GM12878 (cell line): Measurements from ENCODE around the gene GPC5. TPM values are rescaled to one million over a fixed set of nuclear protein-coding genes. Genes with fewer than 3 reads are reported as not detected.

Source experiments
- ATAC-seq: fragments of 200-7000 bp; cut with Tn5 transposase; 3 replicates; pipeline ENCODE4 v1.9.1; 2020; ENCODE audit warnings: mild to moderate bottlenecking, moderate library complexity
- BruUV-seq: library from RNA; stranded (reverse); fragments of 400-500 nt; replicated peaks from 2 replicates; lab custom pipeline; 2021; lab: Mats Ljungman, UMichigan
- CTCF ChIA-PET: fragments of 300-600 bp; sonication (Branson Sonifier 250); formaldehyde crosslinking; extraction: SDS; loops from one replicate; lab custom pipeline; 2021; ENCODE audit warnings: inconsistent platforms; lab: Yijun Ruan, JAX
- POLR2A ChIA-PET: fragments of 350-600 bp; formaldehyde crosslinking; extraction: SDS; loops from one replicate; lab custom pipeline; 2021; ENCODE audit warnings: inconsistent platforms; lab: Charles Lee
- RAD21 ChIA-PET: fragments of 300-600 bp; sonication (Branson Sonifier 250); formaldehyde crosslinking; loops from one replicate; lab custom pipeline; 2023; ENCODE audit warnings: antibody characterized with exemption; ENCODE audit not compliant: unreplicated experiment; lab: Charles Lee
- SMC1A ChIA-PET: fragments of 300-600 bp; sonication (Branson Sonifier 250); formaldehyde crosslinking; loops from one replicate; lab custom pipeline; 2023; ENCODE audit not compliant: unreplicated experiment, uncharacterized antibody; lab: Charles Lee
- DNase-seq: peaks from one replicate; pipeline ENCODE4 v3.0.0-alpha.2; 2011; ENCODE audit warnings: low read depth, low spot score
- FAIRE-seq: peaks from 3 replicates; lab custom pipeline; 2011; peaks lifted over from hg19 to GRCh38; lab: Jason Lieb, UNC
- H2AFZ ChIP-seq: 2 replicates; pipeline ENCODE4 v1.6.0; 2011; ENCODE audit warnings: low read depth, low read length, control low read depth; ENCODE audit not compliant: control insufficient read depth
- H3K27ac ChIP-seq: 2 replicates; pipeline ENCODE4 v1.5.1; 2011; ENCODE audit warnings: control low read depth; ENCODE audit not compliant: control insufficient read depth, insufficient read depth
- H3K27me3 ChIP-seq, 2 experiments: replicated peaks in 1 of 2; 2 replicates each; pipeline versions ENCODE4 v1.6.0 to v1.6.1; 2011; ENCODE audit warnings: low read length in 1 of 2; ENCODE audit not compliant: control insufficient read depth in 2 of 2, insufficient read depth in 2 of 2
- H3K36me3 ChIP-seq, 2 experiments: 2 replicates each; pipeline ENCODE4 v1.5.1; 2011; ENCODE audit warnings: low read length in 1 of 2; ENCODE audit not compliant: control insufficient read depth in 2 of 2, insufficient read depth in 2 of 2
- H3K4me1 ChIP-seq: 2 replicates; pipeline ENCODE4 v1.6.1; 2011; ENCODE audit warnings: mild to moderate bottlenecking, low read length, moderate library complexity, mixed read lengths; ENCODE audit not compliant: control insufficient read depth, insufficient read depth
- H3K4me2 ChIP-seq: 2 replicates; pipeline ENCODE4 v1.6.0; 2011; ENCODE audit warnings: control low read depth; ENCODE audit not compliant: control insufficient read depth, insufficient read depth
- H3K4me3 ChIP-seq: fragments of 200-600 bp; sonication (generic); 2 replicates; pipeline ENCODE4 v1.5.1; 2016
- H3K79me2 ChIP-seq: 2 replicates; pipeline ENCODE4 v1.6.0; 2011; ENCODE audit warnings: low read length; ENCODE audit not compliant: control insufficient read depth, insufficient read depth
- H3K9ac ChIP-seq: 2 replicates; pipeline ENCODE4 v1.8.0; 2011; ENCODE audit warnings: low read length, control low read depth, mixed read lengths; ENCODE audit not compliant: control insufficient read depth, insufficient read depth
- H3K9me3 ChIP-seq: replicated peaks from 3 replicates; pipeline ENCODE4 v1.5.1; 2011; ENCODE audit warnings: mild to moderate bottlenecking, low read length; ENCODE audit not compliant: control insufficient read depth, insufficient read depth
- H4K20me1 ChIP-seq: 2 replicates; pipeline ENCODE4 v1.6.0; 2011; ENCODE audit not compliant: control insufficient read depth, insufficient read depth
- CBFB ChIP-seq: IDR thresholded peaks from 2 replicates; pipeline ENCODE4 v1.6.1; 2016; ENCODE audit warnings: antibody characterized with exemption, low read depth
- HDGF ChIP-seq: fragments of 450-650 bp; IDR thresholded peaks from 2 replicates; pipeline ENCODE4 v1.6.1; 2016; ENCODE audit warnings: antibody characterized with exemption
- IRF5 ChIP-seq: fragments of 450-650 bp; IDR thresholded peaks from 2 replicates; pipeline ENCODE4 v1.6.1; 2017; ENCODE audit warnings: borderline replicate concordance
- KLF5 ChIP-seq: fragments of 450-650 bp; IDR thresholded peaks from 2 replicates; pipeline ENCODE4 v1.6.1; 2014; ENCODE audit warnings: mild to moderate bottlenecking; ENCODE audit not compliant: partially characterized antibody
- LARP7 ChIP-seq: fragments of 450-650 bp; IDR thresholded peaks from 2 replicates; pipeline ENCODE4 v1.6.1; 2017; ENCODE audit warnings: mild to moderate bottlenecking
- MLLT1 ChIP-seq: fragments of 450-650 bp; IDR thresholded peaks from 2 replicates; pipeline ENCODE4 v1.6.1; 2016; ENCODE audit warnings: mild to moderate bottlenecking
- MTA3 ChIP-seq: IDR thresholded peaks from 2 replicates; pipeline ENCODE4 v1.6.1; 2012; ENCODE audit warnings: low read length, inconsistent platforms, borderline replicate concordance
- NFYB ChIP-seq: IDR thresholded peaks from 2 replicates; pipeline ENCODE4 v1.6.1; 2011; ENCODE audit warnings: low read depth, mild to moderate bottlenecking, low read length, improper control_type of control experiment, moderate library complexity; ENCODE audit not compliant: insufficient read depth
- RELA ChIP-seq: fragments of 450-650 bp; IDR thresholded peaks from 2 replicates; pipeline ENCODE4 v1.8.0; 2014; ENCODE audit warnings: borderline replicate concordance; ENCODE audit not compliant: partially characterized antibody
- SKIL ChIP-seq: fragments of 450-650 bp; IDR thresholded peaks from 2 replicates; pipeline ENCODE4 v1.6.1; 2017; ENCODE audit warnings: mild to moderate bottlenecking, low read depth, inconsistent platforms; ENCODE audit not compliant: poor library complexity, severe bottlenecking
- TCF3 ChIP-seq: IDR thresholded peaks from 2 replicates; pipeline ENCODE4 v1.6.1; 2012; ENCODE audit warnings: low read depth, mild to moderate bottlenecking, low read length, borderline replicate concordance; ENCODE audit not compliant: insufficient read depth
- ZBED1 ChIP-seq: IDR thresholded peaks from 2 replicates; pipeline ENCODE4 v1.6.1; 2016; ENCODE audit warnings: borderline replicate concordance
- WGBS: methylation state at CpG from one replicate; pipeline ENCODE4 v1.1.6; 2016; ENCODE audit warnings: low lambda C conversion rate; ENCODE audit not compliant: insufficient replicate concordance, insufficient coverage; ENCODE audit errors: missing lambda C conversion rate; 5-methylcytosine and 5-hydroxymethylcytosine counted together
- in situ Hi-C: fragments of 300-500 bp; cut with MboI; formaldehyde crosslinking; loops from 9 replicates; pipeline ENCODE4 v1.14.3; 2018; ENCODE audit warnings: mixed read lengths
- intact Hi-C: fragments of 100-400 bp; cut with micrococcal nuclease; formaldehyde crosslinking; loops from one replicate; pipeline ENCODE4 v1.14.2; 2022; ENCODE audit not compliant: unreplicated experiment
- polyA plus RNA-seq, 11 experiments: library from polyadenylated mRNA; depleted of rRNA in 4 of 11; unstranded in 6 of 11; stranded (reverse) in 5 of 11; fragments of >200 nt; fragmentation: Nextera tagmentation in 4 of 11; fragmentation: Illumina TruSeq in 1 of 11; extraction: Ambion mirVana in 4 of 11; extraction: Trizol in 1 of 11; gene quantifications; 1 replicate in 1 of 11; 2 replicates in 10 of 11; pipeline versions ENCODE4 v1.2.1 to v1.2.3, GENCODE V29; 2011 to 2016; ENCODE audit warnings: inconsistent platforms in 2 of 11, missing spikeins in 2 of 11, low read depth in 1 of 11
- total RNA-seq, 4 experiments: library from RNA; depleted of rRNA in 3 of 4; stranded (reverse); fragments of >200 nt in 3 of 4; fragmentation: Illumina TruSeq in 1 of 4; extraction: Trizol in 1 of 4; gene quantifications; 2 replicates each; pipeline versions ENCODE4 v1.2.1 to v1.2.3, GENCODE V29; 2013 to 2021
- TF ChIP-seq, protein P1 (sequence below): fragments of 450-650 bp; IDR thresholded peaks from 2 replicates; pipeline ENCODE4 v1.6.1; 2016; ENCODE audit warnings: mild to moderate bottlenecking, moderate library complexity, borderline replicate concordance

GPC5 gene
- total and polyA plus RNA-seq, 10 of the 15 experiments (the other 5 are each of a cell fraction or from before 2014, with no cell fraction given) = 0.05 to 0.87 (median 0.44) TPM; not detected in 1

GRCh38 chr13:91802957-91803356, 404.5 kb downstream of the GPC5 start (continued):
- TF ChIP-seq IRF5 (no peak), LARP7 (no peak), TCF3 (no peak), CBFB (no peak), RELA (no peak), NFYB (no peak)
- TF ChIP-seq, protein P1, sequence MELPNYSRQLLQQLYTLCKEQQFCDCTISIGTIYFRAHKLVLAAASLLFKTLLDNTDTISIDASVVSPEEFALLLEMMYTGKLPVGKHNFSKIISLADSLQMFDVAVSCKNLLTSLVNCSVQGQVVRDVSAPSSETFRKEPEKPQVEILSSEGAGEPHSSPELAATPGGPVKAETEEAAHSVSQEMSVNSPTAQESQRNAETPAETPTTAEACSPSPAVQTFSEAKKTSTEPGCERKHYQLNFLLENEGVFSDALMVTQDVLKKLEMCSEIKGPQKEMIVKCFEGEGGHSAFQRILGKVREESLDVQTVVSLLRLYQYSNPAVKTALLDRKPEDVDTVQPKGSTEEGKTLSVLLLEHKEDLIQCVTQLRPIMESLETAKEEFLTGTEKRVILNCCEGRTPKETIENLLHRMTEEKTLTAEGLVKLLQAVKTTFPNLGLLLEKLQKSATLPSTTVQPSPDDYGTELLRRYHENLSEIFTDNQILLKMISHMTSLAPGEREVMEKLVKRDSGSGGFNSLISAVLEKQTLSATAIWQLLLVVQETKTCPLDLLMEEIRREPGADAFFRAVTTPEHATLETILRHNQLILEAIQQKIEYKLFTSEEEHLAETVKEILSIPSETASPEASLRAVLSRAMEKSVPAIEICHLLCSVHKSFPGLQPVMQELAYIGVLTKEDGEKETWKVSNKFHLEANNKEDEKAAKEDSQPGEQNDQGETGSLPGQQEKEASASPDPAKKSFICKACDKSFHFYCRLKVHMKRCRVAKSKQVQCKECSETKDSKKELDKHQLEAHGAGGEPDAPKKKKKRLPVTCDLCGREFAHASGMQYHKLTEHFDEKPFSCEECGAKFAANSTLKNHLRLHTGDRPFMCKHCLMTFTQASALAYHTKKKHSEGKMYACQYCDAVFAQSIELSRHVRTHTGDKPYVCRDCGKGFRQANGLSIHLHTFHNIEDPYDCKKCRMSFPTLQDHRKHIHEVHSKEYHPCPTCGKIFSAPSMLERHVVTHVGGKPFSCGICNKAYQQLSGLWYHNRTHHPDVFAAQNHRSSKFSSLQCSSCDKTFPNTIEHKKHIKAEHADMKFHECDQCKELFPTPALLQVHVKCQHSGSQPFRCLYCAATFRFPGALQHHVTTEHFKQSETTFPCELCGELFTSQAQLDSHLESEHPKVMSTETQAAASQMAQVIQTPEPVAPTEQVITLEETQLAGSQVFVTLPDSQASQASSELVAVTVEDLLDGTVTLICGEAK = no peak

DNA sequence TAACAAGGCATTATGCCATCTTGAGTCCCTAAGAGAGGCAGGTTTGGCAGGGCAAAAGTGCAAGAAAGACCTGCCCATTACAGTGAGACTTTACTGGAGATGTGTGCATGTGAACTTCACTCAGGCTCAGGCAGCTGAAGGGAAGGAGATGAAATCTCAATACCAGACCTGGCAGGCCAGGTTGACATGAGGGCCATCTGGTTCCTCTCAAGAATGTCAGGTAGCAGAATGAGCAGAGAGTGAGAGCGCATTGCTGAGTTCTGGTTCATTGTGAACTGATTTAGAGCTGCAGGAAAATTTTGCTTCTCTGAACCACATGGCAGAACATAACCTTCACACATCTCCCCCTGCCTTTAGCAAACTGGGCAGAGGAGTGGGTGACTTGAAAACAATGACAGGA, 406.3 kb downstream of the GPC5 start:
- FAIRE-seq = no peak
- WGBS = 92% methylated on average over 1 of the region's 1 CpG
- no peak overlapping the region for H3K4me3 ChIP-seq
- H2AFZ ChIP-seq = no peak overlapping the region
- POLR2A ChIA-PET = interaction anchor here (0.6 kb wide), 1 partner anchor 271 kb away, joined by 3 read pairs; no protein-coding TSS in a partner anchor
- CTCF ChIA-PET = no interaction called here
- RAD21 ChIA-PET = no interaction called here
- no peak for ATAC-seq
- no peak for DNase-seq
- no TSS peak for BruUV-seq
- no peaks in the 10 kb centered on the region for H3K4me1 ChIP-seq
- SMC1A ChIA-PET = no interaction called here
- no peaks in the 10 kb centered on the region for H3K27me3 ChIP-seq
- H4K20me1 ChIP-seq = no peaks in the 10 kb centered on the region
- H3K79me2 ChIP-seq = no peaks in the 10 kb centered on the region
- intact Hi-C loops = no loop called here
- no peak overlapping the region for H3K9ac ChIP-seq
- H3K4me2 ChIP-seq = no peak overlapping the region
- H3K36me3 ChIP-seq = no peaks in the 10 kb centered on the region
- in situ Hi-C loops = no loop called here
- no peak overlapping the region for H3K27ac ChIP-seq
- no peaks in the 10 kb centered on the region for H3K9me3 ChIP-seq
- TF ChIP-seq KLF5 (no peak), MTA3 (no peak), HDGF (no peak), NFYB (no peak), SKIL (no peak), MLLT1 (no peak), ZBED1 (no peak)
